Immature natural killer cell (primary cell): ENCODE measurements around the gene MAEA. TPM values are rescaled to one million over a fixed set of nuclear protein-coding genes. Genes with fewer than 3 reads are reported as not detected.

Experiments used
- DNase-seq, 3 donors: peaks; one replicate each; pipeline ENCODE4 v3.0.0; 2022; ENCODE audit warnings: mixed read lengths in 1 of 3
- H3K27ac Mint-ChIP-seq, 6 donors: one replicate each; pipeline ENCODE4 v1.8.0; 2020; ENCODE audit warnings: mixed read lengths in 6 of 6, mild to moderate bottlenecking in 5 of 6, inconsistent platforms in 4 of 6, moderate library complexity in 3 of 6
- H3K27me3 Mint-ChIP-seq, 3 donors: one replicate each; pipeline ENCODE4 v1.8.0; 2020 to 2021; ENCODE audit warnings: low read depth in 3 of 3, mild to moderate bottlenecking in 3 of 3, mixed read lengths in 3 of 3, moderate library complexity in 3 of 3, inconsistent platforms in 1 of 3
- H3K36me3 Mint-ChIP-seq, 3 donors: one replicate each; pipeline ENCODE4 v1.8.0; 2020; ENCODE audit warnings: mixed read lengths in 3 of 3, inconsistent platforms in 2 of 3, mild to moderate bottlenecking in 2 of 3
- H3K4me1 Mint-ChIP-seq, 2 donors: one replicate each; pipeline ENCODE4 v1.8.0; 2020; ENCODE audit warnings: inconsistent platforms in 2 of 2, mild to moderate bottlenecking in 2 of 2, mixed read lengths in 2 of 2, moderate library complexity in 1 of 2
- H3K4me3 Mint-ChIP-seq, 5 donors: one replicate each; pipeline ENCODE4 v1.8.0; 2020; ENCODE audit warnings: mild to moderate bottlenecking in 5 of 5, mixed read lengths in 5 of 5, inconsistent platforms in 3 of 5, moderate library complexity in 3 of 5
- H3K9me3 Mint-ChIP-seq, 6 donors: one replicate each; pipeline ENCODE4 v1.8.0; 2020; ENCODE audit warnings: mild to moderate bottlenecking in 6 of 6, mixed read lengths in 6 of 6, inconsistent platforms in 4 of 6, moderate library complexity in 3 of 6
- polyA plus RNA-seq, 3 donors: library from polyadenylated mRNA; unstranded; fragments of 300-500 nt; fragmentation: Illumina TruSeq; gene quantifications; one replicate each; pipeline ENCODE4 v1.2.3, GENCODE V29; 2021

MAEA gene
- polyA plus RNA-seq, 3 donors from 2014 or later: 60.7 to 76.0 (median 72.9) TPM

GRCh38 chr4:1358421-1359143 is 68.9 kb downstream of the MAEA start:
- no peak overlapping the region for H3K27ac Mint-ChIP-seq
- no peak for DNase-seq
- H3K27me3 Mint-ChIP-seq: peaks cover 0 to 2% (median 0%) of the 10 kb centered on the region in 3 donors
- no peaks in the 10 kb centered on the region for H3K9me3 Mint-ChIP-seq
- H3K36me3 Mint-ChIP-seq: peaks cover 0 to 7% (median 3%) of the 10 kb centered on the region in 3 donors
- H3K4me3 Mint-ChIP-seq: no peak overlapping the region
- H3K4me1 Mint-ChIP-seq: no peaks in the 10 kb centered on the region

DNA sequence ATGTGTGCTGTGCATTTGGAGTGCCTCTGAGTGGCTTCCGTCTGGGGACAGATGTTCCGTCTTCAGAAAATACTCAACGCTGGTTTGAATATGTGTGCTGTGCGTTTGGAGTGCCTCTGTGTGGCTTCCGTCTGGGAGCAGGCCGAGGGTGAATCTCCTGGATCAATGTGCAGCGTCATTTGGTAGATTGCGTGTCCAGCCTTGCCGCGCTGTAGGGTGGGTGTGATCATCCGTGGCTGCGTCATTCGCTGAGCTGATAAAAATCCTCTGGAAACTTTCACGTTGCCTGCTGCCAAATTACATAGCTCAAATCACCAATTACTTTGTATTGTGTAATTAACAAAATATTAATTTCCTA is 69.4 kb downstream of the MAEA start:
- H3K27me3 Mint-ChIP-seq: peaks cover 0 to 2% (median 0%) of the 10 kb centered on the region in 3 donors

DNA sequence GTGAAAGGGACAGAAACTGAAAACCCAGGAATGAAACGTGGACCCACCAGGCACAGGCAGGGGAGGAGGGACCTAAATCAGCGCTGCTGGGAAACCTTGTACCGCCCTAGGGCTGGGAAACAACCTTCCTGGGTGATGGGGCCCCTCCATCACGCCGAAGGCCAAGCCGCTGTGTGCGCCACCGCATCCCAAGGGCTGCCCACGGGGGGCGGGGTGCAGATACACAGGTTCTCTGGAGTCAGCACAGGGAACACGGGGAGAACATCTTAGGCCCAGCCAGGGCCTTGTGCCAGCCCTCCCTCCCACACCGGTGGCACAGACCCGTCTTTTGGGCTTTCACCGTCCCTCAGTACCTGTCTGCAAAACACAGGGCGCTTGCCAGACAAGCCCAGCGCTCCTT is 70.3 kb downstream of the MAEA start:
- H3K27ac Mint-ChIP-seq: no peak overlapping the region
- H3K9me3 Mint-ChIP-seq: no peaks in the 10 kb centered on the region
- DNase-seq: no peak
- peaks cover 0 to 8% (median 3%) of the 10 kb centered on the region in 3 donors for H3K36me3 Mint-ChIP-seq
- no peaks in the 10 kb centered on the region for H3K4me1 Mint-ChIP-seq
- no peak overlapping the region for H3K4me3 Mint-ChIP-seq
- H3K27me3 Mint-ChIP-seq: peaks cover 0 to 2% (median 0%) of the 10 kb centered on the region in 3 donors

More for the DNA sequence above, 69.4 kb downstream of the MAEA start:
- Mint-ChIP-seq H3K9me3 (no peaks in the 10 kb centered on the region), H3K4me3 (no peak overlapping the region), H3K4me1 (no peaks in the 10 kb centered on the region), H3K27ac (no peak overlapping the region), H3K36me3 (peaks cover 0 to 8% (median 3%) of the 10 kb centered on the region in 3 donors)
- no peak for DNase-seq

DNA sequence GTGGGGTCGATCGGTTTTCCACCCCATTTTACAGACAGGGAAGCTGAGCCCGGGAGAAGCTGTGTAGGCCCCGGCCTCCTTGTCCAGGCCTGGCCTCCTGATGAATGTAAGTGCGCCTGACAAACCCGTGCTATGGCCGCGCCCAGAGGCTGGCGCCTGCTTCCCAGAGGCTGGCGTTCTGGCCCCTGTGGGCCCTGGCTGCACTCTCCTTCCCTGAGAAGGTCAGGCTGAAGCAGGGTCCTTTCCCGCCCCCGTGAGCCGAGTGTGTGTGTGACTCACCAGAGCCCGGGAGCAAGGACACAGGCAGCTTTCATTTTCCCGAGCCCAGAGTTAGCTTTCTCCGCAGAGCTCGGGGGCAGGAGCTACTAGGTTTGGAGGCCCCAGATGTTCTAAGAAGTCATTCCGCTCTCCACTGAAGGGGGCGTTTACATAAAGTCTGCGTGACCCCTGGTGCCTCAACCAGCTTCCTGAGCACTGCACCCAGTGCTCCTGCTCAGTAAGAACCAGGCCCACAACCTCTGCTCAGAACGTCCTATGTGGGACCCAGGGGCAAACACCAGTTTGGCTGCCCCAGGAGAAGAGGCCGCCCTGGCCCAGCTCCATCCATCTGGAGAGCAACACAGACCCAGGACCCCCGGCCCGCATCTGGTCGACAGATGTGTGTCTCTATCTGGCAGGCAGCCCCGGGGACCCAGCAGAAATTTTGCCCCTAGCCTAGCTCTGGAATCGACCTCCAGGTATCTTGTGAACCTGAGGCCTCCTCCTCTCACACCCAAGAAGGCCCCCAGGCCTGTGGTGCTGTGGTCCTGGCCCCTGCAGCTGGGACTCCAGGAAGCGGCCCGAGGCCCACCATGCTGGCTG is 71.0 kb downstream of the MAEA start:
- Mint-ChIP-seq H3K27me3 (peaks cover 0 to 2% (median 0%) of the 10 kb centered on the region in 3 donors), H3K4me3 (no peak overlapping the region), H3K36me3 (peaks cover 0 to 8% (median 3%) of the 10 kb centered on the region in 3 donors), H3K9me3 (no peaks in the 10 kb centered on the region), H3K4me1 (no peaks in the 10 kb centered on the region), H3K27ac (no peak overlapping the region)
- no peak for DNase-seq

GRCh38 chr4:1361431-1361830 is 71.7 kb downstream of the MAEA start:
- no peak overlapping the region for H3K27ac Mint-ChIP-seq
- H3K4me1 Mint-ChIP-seq: no peaks in the 10 kb centered on the region
- H3K9me3 Mint-ChIP-seq: no peaks in the 10 kb centered on the region
- no peak overlapping the region for H3K4me3 Mint-ChIP-seq
- H3K36me3 Mint-ChIP-seq: peaks cover 0 to 8% (median 3%) of the 10 kb centered on the region in 3 donors
- peaks cover 0 to 2% (median 0%) of the 10 kb centered on the region in 3 donors for H3K27me3 Mint-ChIP-seq
- DNase-seq: no peak

GRCh38 chr4:1362046-1362445 is 72.4 kb downstream of the MAEA start:
- DNase-seq: no peak
- no peaks in the 10 kb centered on the region for H3K4me1 Mint-ChIP-seq
- no peak overlapping the region for H3K4me3 Mint-ChIP-seq
- H3K27me3 Mint-ChIP-seq: peaks cover 0 to 2% (median 0%) of the 10 kb centered on the region in 3 donors
- peaks cover 0 to 8% (median 3%) of the 10 kb centered on the region in 3 donors for H3K36me3 Mint-ChIP-seq
- H3K27ac Mint-ChIP-seq: no peak overlapping the region
- H3K9me3 Mint-ChIP-seq: no peaks in the 10 kb centered on the region

DNA sequence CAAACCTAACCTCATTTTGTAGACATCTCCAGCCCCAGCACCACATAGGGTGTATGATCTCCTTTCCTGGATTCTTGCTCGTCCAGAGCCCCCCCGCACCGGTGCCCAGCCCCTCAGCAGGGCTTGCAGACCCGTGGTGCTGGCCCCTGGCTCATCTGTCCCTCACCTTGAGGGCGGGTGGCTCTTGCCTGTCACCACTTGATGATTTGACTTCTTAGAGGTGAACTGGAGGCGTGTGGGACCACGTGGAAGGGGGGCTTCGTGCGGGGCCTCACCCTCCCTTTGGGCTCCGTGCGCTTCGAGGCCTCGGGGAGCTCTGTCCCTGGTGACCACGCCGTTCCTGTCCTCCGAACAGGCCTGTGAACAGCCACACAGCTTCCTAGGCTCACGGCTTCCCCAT is 72.8 kb downstream of the MAEA start:
- peaks cover 0 to 12% (median 3%) of the 10 kb centered on the region in 3 donors for H3K36me3 Mint-ChIP-seq
- DNase-seq: no peak
- peaks cover 0 to 2% (median 0%) of the 10 kb centered on the region in 3 donors for H3K27me3 Mint-ChIP-seq
- H3K4me3 Mint-ChIP-seq: no peak overlapping the region
- no peaks in the 10 kb centered on the region for H3K4me1 Mint-ChIP-seq
- H3K27ac Mint-ChIP-seq: no peak overlapping the region
- H3K9me3 Mint-ChIP-seq: no peaks in the 10 kb centered on the region

- H3K27me3 Mint-ChIP-seq: peaks cover 0 to 2% (median 0%) of the 10 kb centered on the region in 3 donors
- no peak for DNase-seq
- no peak overlapping the region for H3K4me3 Mint-ChIP-seq
- H3K36me3 Mint-ChIP-seq: peaks cover 0 to 12% (median 3%) of the 10 kb centered on the region in 3 donors
- no peaks in the 10 kb centered on the region for H3K9me3 Mint-ChIP-seq
- H3K4me1 Mint-ChIP-seq: no peaks in the 10 kb centered on the region
- no peak overlapping the region for H3K27ac Mint-ChIP-seq
Observed at GRCh38 chr4:1363513-1363912, 73.8 kb downstream of the MAEA start.

DNA sequence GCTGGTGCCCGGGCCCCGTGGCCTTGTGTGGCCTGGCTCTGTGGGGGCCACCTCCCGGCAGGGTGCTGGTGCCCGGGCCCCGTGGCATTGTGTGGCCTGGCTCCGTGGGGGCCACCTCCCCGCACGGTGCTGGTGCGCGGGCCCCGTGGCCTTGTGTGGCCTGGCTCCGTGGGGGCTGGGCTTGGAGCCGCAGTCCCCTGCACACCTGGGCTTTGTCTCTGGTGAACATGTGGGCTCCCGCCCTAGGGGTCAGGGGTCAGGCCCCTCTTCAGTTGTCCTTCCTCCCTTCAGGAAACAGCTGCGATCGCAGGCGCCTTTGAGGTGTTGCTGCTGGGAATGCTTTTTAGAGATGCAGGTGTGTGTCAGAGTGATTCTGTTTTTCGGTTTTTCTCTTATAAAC is 74.5 kb downstream of the MAEA start:
- H3K9me3 Mint-ChIP-seq: no peaks in the 10 kb centered on the region
- no peak overlapping the region for H3K4me3 Mint-ChIP-seq
- H3K4me1 Mint-ChIP-seq: no peaks in the 10 kb centered on the region
- peaks cover 0 to under 1% (median 0%) of the 10 kb centered on the region in 3 donors for H3K27me3 Mint-ChIP-seq
- no peak for DNase-seq
- no peak overlapping the region for H3K27ac Mint-ChIP-seq
- H3K36me3 Mint-ChIP-seq: peaks cover 0 to 8% (median 3%) of the 10 kb centered on the region in 3 donors

- Mint-ChIP-seq H3K4me1 (no peaks in the 10 kb centered on the region), H3K4me3 (no peak overlapping the region), H3K27ac (no peak overlapping the region), H3K9me3 (no peaks in the 10 kb centered on the region), H3K36me3 (peaks cover 0 to 12% (median 4%) of the 10 kb centered on the region in 3 donors), H3K27me3 (no peaks in the 10 kb centered on the region)
- DNase-seq: no peak
Observed at GRCh38 chr4:1364748-1365147, 75.1 kb downstream of the MAEA start.

DNA sequence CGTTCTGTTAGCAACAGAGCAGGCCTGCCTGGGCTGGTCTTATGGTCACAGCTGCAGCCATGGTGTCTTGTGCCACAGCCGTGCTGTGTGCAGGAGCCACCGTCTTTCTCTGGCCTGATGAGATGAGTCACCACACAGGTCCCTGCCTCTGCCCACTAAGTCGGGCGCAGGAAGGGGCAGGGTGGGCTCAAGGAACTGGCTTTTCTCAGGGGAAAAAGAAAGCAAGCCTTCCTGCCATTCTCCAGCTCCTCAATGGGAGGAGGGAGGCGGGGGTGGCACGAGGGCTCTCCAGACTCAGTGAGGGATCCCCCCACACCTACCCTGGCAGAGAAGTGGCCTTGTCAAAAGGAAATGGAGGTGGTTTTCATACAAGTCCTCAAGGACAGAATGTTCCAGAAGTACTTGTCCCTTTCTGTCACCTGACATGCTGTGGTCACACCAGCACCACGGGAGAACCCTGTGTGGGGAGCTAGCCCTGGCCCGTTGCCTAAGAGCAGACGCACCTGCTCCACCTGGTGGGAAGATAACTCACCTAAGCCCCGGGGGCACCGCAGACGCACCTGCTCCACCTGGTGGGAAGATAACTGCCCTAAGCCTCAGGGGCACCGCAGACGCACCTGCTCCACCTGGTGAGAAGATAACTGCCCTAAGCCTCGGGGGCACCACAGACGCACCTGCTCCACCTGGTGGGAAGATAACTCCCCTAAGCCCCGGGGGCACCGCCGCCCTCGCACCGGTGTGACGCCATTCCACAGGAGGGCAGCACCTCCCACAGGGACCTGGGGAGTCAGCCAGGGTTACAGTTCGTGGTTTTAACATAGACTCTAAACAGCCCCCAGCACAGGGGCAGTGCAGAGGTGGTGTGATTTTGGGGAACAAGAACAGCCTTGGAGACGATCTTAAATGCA is 75.8 kb downstream of the MAEA start:
- no peaks in the 10 kb centered on the region for H3K9me3 Mint-ChIP-seq

GRCh38 chr4:1366371-1367229 is 76.9 kb downstream of the MAEA start:
- Mint-ChIP-seq H3K4me1 (peaks cover 0 to 5% of the 10 kb centered on the region in 2 donors), H3K36me3 (peaks cover 7 to 23% (median 14%) of the 10 kb centered on the region in 3 donors), H3K27ac (no peak overlapping the region), H3K4me3 (no peak overlapping the region), H3K27me3 (no peaks in the 10 kb centered on the region), H3K9me3 (no peaks in the 10 kb centered on the region)
- no peak for DNase-seq

More for the DNA sequence above, 75.8 kb downstream of the MAEA start:
- Mint-ChIP-seq H3K27ac (no peak overlapping the region), H3K4me3 (no peak overlapping the region), H3K27me3 (no peaks in the 10 kb centered on the region), H3K4me1 (no peaks in the 10 kb centered on the region), H3K36me3 (peaks cover 0 to 14% (median 7%) of the 10 kb centered on the region in 3 donors)
- no peak for DNase-seq
